ENCODE data around the gene RASSF5. TPM values are rescaled to one million over a fixed set of nuclear protein-coding genes. Genes with fewer than 3 reads are reported as not detected.
A peak's percentile ranks its signal among the peaks of the same experiment; 100 is the strongest.

RASSF5 gene
- total and polyA plus RNA-seq, 2 of the 13 experiments (the other 11 are each of a cell fraction or from before 2014, with no cell fraction given), result 0.18 to 0.40 TPM

DNA sequence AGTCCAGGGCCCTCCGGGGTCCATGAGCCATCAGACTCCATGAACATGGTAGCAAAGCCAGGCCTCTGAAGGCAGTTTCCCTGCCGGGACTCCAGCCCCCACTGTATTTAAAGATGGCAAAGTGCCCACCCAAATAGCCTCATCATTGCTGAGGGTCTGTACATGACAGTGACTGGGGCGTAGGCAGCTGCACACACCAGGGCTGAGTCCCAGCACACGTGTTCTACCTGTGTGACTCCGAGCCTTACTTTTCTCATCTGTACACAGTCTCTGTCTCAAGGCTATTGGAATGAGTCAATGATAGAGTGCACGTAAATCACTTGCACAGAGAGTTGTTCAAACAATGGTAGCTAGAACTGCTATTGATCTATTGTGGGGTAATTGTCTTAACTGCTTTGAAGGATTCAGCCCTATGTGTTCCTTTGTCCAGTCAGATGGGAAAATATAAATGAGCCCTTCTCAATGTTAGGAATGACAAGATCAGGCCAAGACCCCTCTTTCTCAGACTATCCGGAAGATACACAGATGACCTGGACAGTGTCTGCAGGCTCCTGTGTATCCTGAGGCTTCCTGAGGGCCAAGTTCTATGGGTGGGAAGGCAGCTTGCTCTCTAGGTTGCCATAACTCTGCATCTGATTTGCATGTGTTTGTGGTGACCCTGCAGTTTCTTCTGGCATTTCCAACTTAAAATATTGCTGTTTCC, 48.9 kb downstream of the RASSF5 start (continued):
- TF ChIP-seq, protein P1, sequence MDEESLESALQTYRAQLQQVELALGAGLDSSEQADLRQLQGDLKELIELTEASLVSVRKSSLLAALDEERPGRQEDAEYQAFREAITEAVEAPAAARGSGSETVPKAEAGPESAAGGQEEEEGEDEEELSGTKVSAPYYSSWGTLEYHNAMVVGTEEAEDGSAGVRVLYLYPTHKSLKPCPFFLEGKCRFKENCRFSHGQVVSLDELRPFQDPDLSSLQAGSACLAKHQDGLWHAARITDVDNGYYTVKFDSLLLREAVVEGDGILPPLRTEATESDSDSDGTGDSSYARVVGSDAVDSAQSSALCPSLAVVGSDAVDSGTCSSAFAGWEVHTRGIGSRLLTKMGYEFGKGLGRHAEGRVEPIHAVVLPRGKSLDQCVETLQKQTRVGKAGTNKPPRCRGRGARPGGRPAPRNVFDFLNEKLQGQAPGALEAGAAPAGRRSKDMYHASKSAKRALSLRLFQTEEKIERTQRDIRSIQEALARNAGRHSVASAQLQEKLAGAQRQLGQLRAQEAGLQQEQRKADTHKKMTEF (CRISPR knock-in tag; IDR thresholded peaks at IDR 0.05), result peak; percentile 28; the same call in 1 of the 2 replicates
- TF ChIP-seq, protein P2, sequence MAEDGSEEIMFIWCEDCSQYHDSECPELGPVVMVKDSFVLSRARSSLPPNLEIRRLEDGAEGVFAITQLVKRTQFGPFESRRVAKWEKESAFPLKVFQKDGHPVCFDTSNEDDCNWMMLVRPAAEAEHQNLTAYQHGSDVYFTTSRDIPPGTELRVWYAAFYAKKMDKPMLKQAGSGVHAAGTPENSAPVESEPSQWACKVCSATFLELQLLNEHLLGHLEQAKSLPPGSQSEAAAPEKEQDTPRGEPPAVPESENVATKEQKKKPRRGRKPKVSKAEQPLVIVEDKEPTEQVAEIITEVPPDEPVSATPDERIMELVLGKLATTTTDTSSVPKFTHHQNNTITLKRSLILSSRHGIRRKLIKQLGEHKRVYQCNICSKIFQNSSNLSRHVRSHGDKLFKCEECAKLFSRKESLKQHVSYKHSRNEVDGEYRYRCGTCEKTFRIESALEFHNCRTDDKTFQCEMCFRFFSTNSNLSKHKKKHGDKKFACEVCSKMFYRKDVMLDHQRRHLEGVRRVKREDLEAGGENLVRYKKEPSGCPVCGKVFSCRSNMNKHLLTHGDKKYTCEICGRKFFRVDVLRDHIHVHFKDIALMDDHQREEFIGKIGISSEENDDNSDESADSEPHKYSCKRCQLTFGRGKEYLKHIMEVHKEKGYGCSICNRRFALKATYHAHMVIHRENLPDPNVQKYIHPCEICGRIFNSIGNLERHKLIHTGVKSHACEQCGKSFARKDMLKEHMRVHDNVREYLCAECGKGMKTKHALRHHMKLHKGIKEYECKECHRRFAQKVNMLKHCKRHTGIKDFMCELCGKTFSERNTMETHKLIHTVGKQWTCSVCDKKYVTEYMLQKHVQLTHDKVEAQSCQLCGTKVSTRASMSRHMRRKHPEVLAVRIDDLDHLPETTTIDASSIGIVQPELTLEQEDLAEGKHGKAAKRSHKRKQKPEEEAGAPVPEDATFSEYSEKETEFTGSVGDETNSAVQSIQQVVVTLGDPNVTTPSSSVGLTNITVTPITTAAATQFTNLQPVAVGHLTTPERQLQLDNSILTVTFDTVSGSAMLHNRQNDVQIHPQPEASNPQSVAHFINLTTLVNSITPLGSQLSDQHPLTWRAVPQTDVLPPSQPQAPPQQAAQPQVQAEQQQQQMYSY (CRISPR knock-in tag; IDR thresholded peaks at IDR 0.05), result no peak
- TF ChIP-seq HNRNPUL1 (IDR thresholded peaks at IDR 0.05; ENCODE audit: low read depth, low read length) (no peak), RNF2 (conservative IDR thresholded peaks at IDR 0.05; ENCODE audit: low read depth) (no peak), MXD1 (CRISPR knock-in tag; IDR thresholded peaks at IDR 0.05) (no peak), HINFP (CRISPR knock-in tag; IDR thresholded peaks at IDR 0.05; ENCODE audit: low read depth) (no peak), ZNF362 (CRISPR knock-in tag; IDR thresholded peaks at IDR 0.05; ENCODE audit: borderline replicate concordance) (no peak), HHEX (CRISPR knock-in tag; IDR thresholded peaks at IDR 0.05) (peak; percentile 98), ZNF800 (CRISPR knock-in tag; IDR thresholded peaks at IDR 0.05) (no peak), SYNCRIP (IDR thresholded peaks at IDR 0.05; ENCODE audit: insufficient read depth, low read depth, low read length) (no peak), PAWR (CRISPR knock-in tag; IDR thresholded peaks at IDR 0.05; ENCODE audit: borderline replicate concordance) (no peak), TBX2 (CRISPR knock-in tag; IDR thresholded peaks at IDR 0.05; ENCODE audit: borderline replicate concordance) (no peak), JUND (CRISPR knock-in tag; IDR thresholded peaks at IDR 0.05) (0 out of 2 replicates have a peak, but pooled peaks have one; percentile 4), ZNF678 (CRISPR knock-in tag; IDR thresholded peaks at IDR 0.05) (no peak), MED1 (CRISPR knock-in tag; IDR thresholded peaks at IDR 0.05) (peak; percentile 25; the same call in 1 of the 2 replicates), POLR2A (IDR thresholded peaks at IDR 0.05; ENCODE audit: insufficient read depth in 1 of 2, low read depth in 2 of 2, low read length in 2 of 2) (no peak), ZNF441 (CRISPR knock-in tag; IDR thresholded peaks at IDR 0.05; ENCODE audit: borderline replicate concordance) (no peak)
- TF ChIP-seq, protein P3, sequence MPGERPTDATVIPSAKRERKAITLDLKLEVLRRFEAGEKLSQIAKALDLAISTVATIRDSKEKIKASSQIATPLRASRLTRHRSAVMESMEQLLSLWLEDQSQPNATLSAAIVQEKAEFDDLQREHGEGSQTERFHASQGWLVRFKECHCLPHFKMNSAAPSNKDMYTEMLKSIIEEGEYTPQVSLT (CRISPR knock-in tag; IDR thresholded peaks at IDR 0.05; ENCODE audit: borderline replicate concordance, low read depth), result no peak
